CD14-positive monocyte (primary cell): ENCODE measurements around the gene SART1. TPM values are rescaled to one million over a fixed set of nuclear protein-coding genes. Genes with fewer than 3 reads are reported as not detected.

Source experiments
- DNase-seq, 3 donors: peaks; one replicate each; pipeline ENCODE4 v3.0.0-alpha.2; 2011 to 2022
- H2AFZ ChIP-seq: 2 replicates; pipeline ENCODE4 v1.6.0; 2012; ENCODE audit warnings: mild to moderate bottlenecking, low read depth, low read length, inconsistent platforms; ENCODE audit not compliant: insufficient read depth, poor library complexity, severe bottlenecking
- H3K27ac ChIP-seq, 2 donors: 1 replicate in 1 of 2; 2 replicates in 1 of 2; pipeline ENCODE4 v1.5.1; 2012 to 2013; ENCODE audit warnings: low read length in 2 of 2, control low read depth in 1 of 2, inconsistent platforms in 1 of 2, low read depth in 1 of 2, mild to moderate bottlenecking in 1 of 2
- H3K27me3 ChIP-seq, 2 donors: one replicate each; pipeline versions ENCODE4 v1.6.0 to v1.6.1; 2011 to 2013; ENCODE audit warnings: low read length in 2 of 2; ENCODE audit not compliant: control insufficient read depth in 2 of 2, insufficient read depth in 2 of 2
- H3K36me3 ChIP-seq, 2 donors: replicated peaks in 1 of 2; 1 replicate in 1 of 2; 2 replicates in 1 of 2; pipeline versions ENCODE4 v1.5.1 to v1.6.1; 2012 to 2013; ENCODE audit warnings: low read length in 2 of 2, control low read depth in 1 of 2, inconsistent platforms in 1 of 2, mild to moderate bottlenecking in 1 of 2; ENCODE audit not compliant: insufficient read depth in 2 of 2, control insufficient read depth in 1 of 2
- H3K4me1 ChIP-seq, 2 donors: 1 replicate in 1 of 2; 2 replicates in 1 of 2; pipeline versions ENCODE4 v1.5.1 to v1.6.1; 2012 to 2013; ENCODE audit warnings: low read length in 2 of 2, control low read depth in 1 of 2, inconsistent platforms in 1 of 2, mild to moderate bottlenecking in 1 of 2, moderate library complexity in 1 of 2; ENCODE audit not compliant: insufficient read depth in 2 of 2, control insufficient read depth in 1 of 2
- H3K4me2 ChIP-seq: replicated peaks from 2 replicates; pipeline ENCODE3; 2012; ENCODE audit warnings: low read length, moderate library complexity, mild to moderate bottlenecking; ENCODE audit not compliant: poor library complexity, severe bottlenecking; ENCODE audit errors: extremely low read depth
- H3K4me3 ChIP-seq, 3 experiments: fragments of 200-600 bp in 1 of 3; sonication (generic) in 1 of 3; replicated peaks in 1 of 3; 1 replicate in 2 of 3; 2 replicates in 1 of 3; pipeline ENCODE4 v1.5.1; 2011 to 2013; ENCODE audit warnings: low read length in 3 of 3, mild to moderate bottlenecking in 3 of 3, control low read depth in 2 of 3, low read depth in 2 of 3, inconsistent platforms in 1 of 3, moderate library complexity in 1 of 3
- H3K79me2 ChIP-seq: 2 replicates; pipeline ENCODE4 v1.6.0; 2012; ENCODE audit warnings: mild to moderate bottlenecking, control low read depth, inconsistent platforms, low read length, moderate library complexity; ENCODE audit not compliant: insufficient read depth
- H3K9ac ChIP-seq: 2 replicates; pipeline ENCODE4 v1.6.0; 2017; ENCODE audit warnings: low read length, mild to moderate bottlenecking; ENCODE audit not compliant: insufficient read depth, poor library complexity, severe bottlenecking
- H3K9me3 ChIP-seq, 2 donors: replicated peaks in 1 of 2; 1 replicate in 1 of 2; 2 replicates in 1 of 2; pipeline versions ENCODE4 v1.5.1 to v1.6.1; 2012 to 2013; ENCODE audit warnings: low read length in 2 of 2, control low read depth in 1 of 2; ENCODE audit not compliant: control insufficient read depth in 1 of 2, insufficient read depth in 1 of 2
- H4K20me1 ChIP-seq: 2 replicates; pipeline ENCODE4 v1.6.0; 2012; ENCODE audit warnings: mild to moderate bottlenecking, low read length, control low read depth, moderate library complexity; ENCODE audit not compliant: insufficient read depth
- H3K27ac Mint-ChIP-seq, 7 donors: one replicate each; pipeline ENCODE4 v1.8.0; 2020; ENCODE audit warnings: mild to moderate bottlenecking in 7 of 7, mixed read lengths in 7 of 7, moderate library complexity in 6 of 7, inconsistent platforms in 2 of 7
- H3K27me3 Mint-ChIP-seq, 3 donors: one replicate each; pipeline ENCODE4 v1.8.0; 2021 to 2022; ENCODE audit warnings: low read depth in 3 of 3, mild to moderate bottlenecking in 3 of 3, mixed read lengths in 3 of 3, moderate library complexity in 3 of 3, inconsistent platforms in 1 of 3
- H3K36me3 Mint-ChIP-seq, 2 donors: one replicate each; pipeline ENCODE4 v1.8.0; 2020; ENCODE audit warnings: mixed read lengths in 2 of 2, inconsistent platforms in 1 of 2, mild to moderate bottlenecking in 1 of 2
- H3K4me1 Mint-ChIP-seq: one replicate; pipeline ENCODE4 v1.8.0; 2020; ENCODE audit warnings: mild to moderate bottlenecking, mixed read lengths
- H3K4me3 Mint-ChIP-seq, 2 donors: one replicate each; pipeline ENCODE4 v1.8.0; 2020; ENCODE audit warnings: mild to moderate bottlenecking in 2 of 2, mixed read lengths in 2 of 2, moderate library complexity in 1 of 2
- H3K9me3 Mint-ChIP-seq, 7 donors: one replicate each; pipeline ENCODE4 v1.8.0; 2020 to 2022; ENCODE audit warnings: mixed read lengths in 7 of 7, mild to moderate bottlenecking in 6 of 7, moderate library complexity in 6 of 7, inconsistent platforms in 2 of 7
- CTCF ChIP-seq: fragments of 200-600 bp; IDR thresholded peaks from one replicate; pipeline ENCODE4 v1.8.0; 2022; ENCODE audit warnings: antibody characterized with exemption, mild to moderate bottlenecking
- WGBS: methylation state at CpG from one replicate; pipeline ENCODE4 v1.1.5; 2013; ENCODE audit warnings: missing lambda C conversion rate; ENCODE audit not compliant: insufficient coverage; 5-methylcytosine and 5-hydroxymethylcytosine counted together
- intact Hi-C, 2 donors: fragments of 100-400 bp; cut with micrococcal nuclease; formaldehyde crosslinking; loops; one replicate each; pipeline versions ENCODE4 v1.15.0 to v1.15.1; 2023
- polyA plus RNA-seq, 3 donors: library from polyadenylated mRNA; depleted of rRNA in 1 of 3; unstranded in 2 of 3; stranded (reverse) in 1 of 3; fragments of 300-500 nt in 2 of 3; fragments of >200 nt in 1 of 3; fragmentation: Illumina TruSeq in 2 of 3; gene quantifications; 1 replicate in 2 of 3; 2 replicates in 1 of 3; pipeline ENCODE4 v1.2.3, GENCODE V29; 2012 to 2021

Gene SART1
- polyA plus RNA-seq, 3 donors = 8.9 to 52.8 (median 16.1) TPM

DNA sequence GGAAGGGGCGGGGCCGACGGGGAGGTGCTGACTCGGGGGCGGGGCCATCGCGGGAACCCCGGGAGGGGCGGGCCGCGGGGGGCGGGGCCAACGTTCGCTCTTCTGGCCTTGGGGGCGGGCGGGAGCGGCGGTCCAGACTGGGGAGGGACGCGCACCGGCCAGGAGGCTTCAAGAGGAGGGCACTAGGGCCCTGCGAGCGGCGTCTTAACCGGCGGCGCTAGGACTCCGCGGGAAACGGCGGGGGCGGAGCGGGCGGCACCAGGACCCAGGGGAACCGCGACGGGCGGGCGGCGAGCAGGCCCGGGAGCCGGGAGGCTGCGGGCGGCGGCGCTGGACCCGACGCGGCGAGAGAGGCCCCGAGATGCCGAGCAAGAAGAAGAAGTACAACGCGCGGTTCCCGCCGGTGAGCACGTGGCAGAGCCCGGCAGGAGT lies 42.4 kb upstream of the SART1 start, which contains the start of gene DRAP1:
Gene DRAP1, plus strand, starts transcription at position 286 of the 432 bp plus-strand sequence. Its CDS starts 76 bp downstream, at position 362.
- DNase-seq = peak; percentile 95 to 97 (median 96)
- Histone ChIP-seq H3K79me2 (peaks cover 38% of the 10 kb centered on the region), H3K27ac (peak within 1 kb of the TSS; percentile 61 to 94), H3K4me2 (peak within 1 kb of the TSS; percentile 99), H4K20me1 (peaks cover 10% of the 10 kb centered on the region), H3K4me1 (peaks cover 56 to 61% of the 10 kb centered on the region in 2 donors), H3K9ac (peak within 1 kb of the TSS; percentile 94), H2AFZ (peak within 1 kb of the TSS; percentile 82), H3K9me3 (no peaks in the 10 kb centered on the region), H3K27me3 (no peaks in the 10 kb centered on the region), H3K36me3 (peaks cover 12 to 22% of the 10 kb centered on the region in 2 donors), H3K4me3 (peak within 1 kb of the TSS; percentile 93 to 99 (median 98))
- Mint-ChIP-seq H3K9me3 (no peaks in the 10 kb centered on the region), H3K27me3 (peaks cover 0 to 2% (median 0%) of the 10 kb centered on the region in 3 donors), H3K4me3 (peak within 1 kb of the TSS; percentile 89 to 95), H3K36me3 (peaks cover 28 to 33% of the 10 kb centered on the region in 2 donors), H3K27ac (peak within 1 kb of the TSS; percentile 81 to 93 (median 87)), H3K4me1 (peaks cover 57% of the 10 kb centered on the region)
- WGBS = 0% methylated on average over 48 of the region's 59 CpGs
- TF ChIP-seq CTCF = no peak
- intact Hi-C loops = loop anchor here in 1 of 2 donors (1.0 to 2.0 kb wide), 2 partner anchors 18 to 42 kb away; partner anchors contain the start of genes FOSL1 and SART1

DNA sequence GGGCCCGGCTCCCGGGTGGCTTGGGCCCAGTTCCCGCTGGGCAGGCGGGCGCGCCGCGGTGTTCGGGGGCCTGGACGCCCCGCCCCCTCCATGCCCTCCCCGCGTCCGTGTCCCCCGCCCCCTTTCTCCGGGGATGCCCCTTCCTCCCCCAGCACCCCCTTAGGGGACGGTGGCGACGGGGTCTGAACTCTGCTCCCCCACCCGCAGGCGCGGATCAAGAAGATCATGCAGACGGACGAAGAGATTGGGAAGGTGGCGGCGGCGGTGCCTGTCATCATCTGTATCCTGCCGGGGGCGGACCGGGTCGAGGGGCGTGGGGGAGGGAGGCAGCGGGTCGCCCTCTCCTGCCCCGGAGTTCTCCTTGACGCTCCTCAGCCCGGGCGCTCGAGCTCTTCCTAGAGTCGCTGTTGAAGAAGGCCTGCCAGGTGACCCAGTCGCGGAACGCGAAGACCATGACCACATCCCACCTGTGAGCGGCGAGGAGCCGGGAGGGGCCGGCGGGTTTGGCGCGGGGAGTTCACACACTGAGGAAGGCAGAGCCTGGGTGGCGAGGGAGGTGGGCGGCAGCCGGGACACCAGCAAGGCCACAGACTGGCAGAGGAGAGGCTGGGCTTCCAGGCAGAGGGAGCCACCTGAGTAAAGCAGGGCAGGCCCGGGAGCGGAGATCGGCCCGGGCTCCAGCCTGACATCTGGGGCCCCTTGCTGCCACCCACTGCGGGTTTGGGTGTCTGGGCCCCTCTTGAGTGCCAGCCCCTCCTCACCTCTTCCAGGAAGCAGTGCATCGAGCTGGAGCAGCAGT lies 41.8 kb upstream of the SART1 start:
- Histone ChIP-seq H3K9ac (peak overlapping the region; percentile 77), H3K79me2 (peaks cover 38% of the 10 kb centered on the region), H2AFZ (peak overlapping the region; percentile 82), H4K20me1 (peaks cover 9% of the 10 kb centered on the region), H3K27me3 (no peaks in the 10 kb centered on the region), H3K4me1 (peaks cover 51 to 59% of the 10 kb centered on the region in 2 donors), H3K9me3 (no peaks in the 10 kb centered on the region), H3K27ac (peak overlapping the region in 1 of 2 donors; percentile 78), H3K4me2 (peak overlapping the region; percentile 94), H3K36me3 (peaks cover 12 to 26% of the 10 kb centered on the region in 2 donors), H3K4me3 (peak overlapping the region; percentile 74 to 93 (median 91))
- H3K9me3 Mint-ChIP-seq = no peaks in the 10 kb centered on the region
- peak overlapping the region in 6 of 7 donors; percentile 61 to 90 (median 81) for H3K27ac Mint-ChIP-seq
- peaks cover 51% of the 10 kb centered on the region for H3K4me1 Mint-ChIP-seq
- intact Hi-C loops = loop anchor here (1.0 to 5.0 kb wide), 4 partner anchors 19 to 43 kb away; partner anchors contain the start of genes SART1 (in 2 of the 2), FIBP (in 1 of the 2) and FOSL1 (in 1 of the 2)
- peaks cover 30 to 35% of the 10 kb centered on the region in 2 donors for H3K36me3 Mint-ChIP-seq
- DNase-seq = no peak
- WGBS = under 1% methylated on average over 42 of the region's 60 CpGs
- H3K4me3 Mint-ChIP-seq = peak overlapping the region; percentile 89 to 95
- peaks cover 0 to 2% (median 0%) of the 10 kb centered on the region in 3 donors for H3K27me3 Mint-ChIP-seq
- no peak for TF ChIP-seq CTCF
